Activated CD4-positive, CD25-positive, alpha-beta regulatory T cell treated with anti-CD3 and anti-CD28 coated beads, Interleukin-2, amount 50 U/mL, for 72 hours (primary cell): ENCODE measurements around the gene VWA8.

Experiments
- DNase-seq: peaks from one replicate; pipeline ENCODE4 v3.0.0; 2021

VWA8 gene

DNA sequence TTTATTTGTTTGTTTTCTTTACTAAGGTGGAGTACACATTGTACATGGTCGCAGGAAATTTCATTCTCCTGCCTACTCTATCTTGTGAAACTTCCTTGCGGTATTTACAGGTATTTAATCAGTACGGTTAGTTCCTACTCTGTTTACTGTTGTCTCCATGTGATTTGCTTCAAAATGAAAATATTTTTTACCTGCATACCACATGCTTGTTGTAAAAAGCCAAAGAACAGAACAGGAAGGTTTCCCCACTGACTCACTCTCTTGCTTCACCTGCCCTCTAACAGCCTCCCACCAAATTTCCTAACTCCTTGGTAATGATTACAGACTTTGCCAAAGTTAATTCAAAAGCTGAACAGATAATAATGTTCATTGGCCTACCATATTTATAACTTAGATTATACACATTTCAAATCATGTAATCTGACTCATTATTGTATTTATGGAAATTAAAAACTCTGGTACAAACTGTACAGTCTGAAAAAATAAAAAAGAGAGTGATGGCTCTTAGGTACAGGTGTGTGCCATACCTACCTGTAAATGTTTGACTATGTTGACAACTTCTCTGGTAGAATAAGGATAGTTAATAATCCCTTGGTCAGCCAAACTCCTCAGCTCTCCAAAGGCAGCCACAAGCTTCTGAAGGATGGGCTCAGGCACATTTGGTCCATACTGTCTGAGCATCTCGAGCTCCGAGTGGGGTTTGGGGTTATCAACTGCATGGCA, 239.9 kb downstream of the VWA8 start:
- DNase-seq = no peak

GRCh38 chr13:41716236-41716635, 244.7 kb downstream of the VWA8 start:
- no peak for DNase-seq

DNA sequence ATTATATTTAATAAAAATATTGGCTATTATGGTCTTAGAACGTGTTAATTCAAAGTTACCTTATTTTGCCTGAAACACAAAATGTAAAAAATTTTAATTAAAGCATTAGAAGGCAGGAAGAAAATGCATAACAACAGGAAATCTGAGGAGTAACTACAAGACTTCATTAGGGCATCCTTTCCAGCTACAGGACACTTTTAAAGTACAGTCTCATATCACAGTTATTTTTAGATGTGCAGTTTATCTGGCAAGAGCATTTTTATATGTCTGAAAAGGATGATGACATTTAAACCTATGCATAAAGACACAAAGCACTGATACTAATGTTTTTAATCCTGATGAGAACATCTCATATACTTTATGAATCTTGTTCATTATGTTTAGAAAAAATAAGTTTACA, 247.5 kb downstream of the VWA8 start:
- no peak for DNase-seq

DNA sequence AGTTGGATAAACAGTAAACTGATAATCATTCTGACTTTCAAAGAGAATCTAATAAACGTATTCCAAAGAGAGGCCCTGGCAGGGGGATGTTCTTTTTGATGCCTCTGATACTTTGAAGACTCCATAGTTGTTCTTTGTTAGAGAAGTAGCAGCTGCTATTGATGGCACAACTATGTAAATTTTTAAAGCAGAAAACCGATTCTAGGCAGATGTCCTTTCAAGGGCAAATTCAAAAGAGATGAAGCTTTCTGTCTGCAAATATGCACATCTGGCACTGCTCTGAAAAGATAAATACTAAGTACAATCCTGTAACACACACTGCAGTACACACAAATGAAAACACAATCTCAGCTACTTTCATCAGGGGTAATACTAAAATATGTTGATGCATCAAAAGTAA, 250.1 kb downstream of the VWA8 start:
- no peak for DNase-seq

- no peak for DNase-seq
These were observed 251.4 kb downstream of the VWA8 start for GRCh38 chr13:41709511-41709910.

DNA sequence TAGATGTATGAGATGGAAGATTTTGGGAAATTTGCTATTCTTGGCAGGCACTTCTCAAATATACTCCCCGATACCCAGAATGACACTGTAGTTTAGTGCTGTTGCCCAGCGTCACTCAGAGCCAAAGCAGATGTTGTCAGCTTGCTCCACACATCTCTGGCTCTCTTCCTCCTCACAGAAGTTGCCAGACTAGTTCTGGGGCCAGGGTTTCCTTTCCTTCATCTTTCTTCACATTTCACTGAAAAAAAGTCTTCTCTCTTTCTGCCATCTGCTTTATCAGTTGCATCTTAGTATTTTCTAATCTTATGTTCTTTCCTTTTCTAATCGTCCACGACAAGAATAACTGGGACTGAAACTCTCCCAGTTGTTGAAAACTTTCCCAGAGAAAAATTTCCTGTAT, 252.2 kb downstream of the VWA8 start:
- DNase-seq = no peak

GRCh38 chr13:41707194-41707821, 253.6 kb downstream of the VWA8 start:
- DNase-seq = no peak

DNA sequence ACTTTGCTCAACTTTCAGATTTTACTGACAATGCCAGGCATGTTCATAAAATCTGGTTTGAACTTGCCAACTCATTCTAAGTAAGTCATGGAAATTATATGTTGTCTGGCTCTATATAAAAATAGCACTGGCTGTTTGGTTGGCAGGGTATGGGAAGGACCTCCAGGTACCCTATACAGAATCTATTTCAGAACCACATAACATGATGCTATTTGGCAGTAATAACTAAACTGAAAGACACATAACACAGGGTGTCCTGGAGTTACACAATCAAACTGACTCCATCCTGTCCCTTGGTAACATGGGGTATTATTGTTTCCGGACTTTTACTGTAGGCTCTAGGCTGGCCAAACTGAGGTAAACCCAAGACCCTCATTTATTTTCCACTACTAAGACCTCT, 254.8 kb downstream of the VWA8 start:
- DNase-seq = no peak

DNA sequence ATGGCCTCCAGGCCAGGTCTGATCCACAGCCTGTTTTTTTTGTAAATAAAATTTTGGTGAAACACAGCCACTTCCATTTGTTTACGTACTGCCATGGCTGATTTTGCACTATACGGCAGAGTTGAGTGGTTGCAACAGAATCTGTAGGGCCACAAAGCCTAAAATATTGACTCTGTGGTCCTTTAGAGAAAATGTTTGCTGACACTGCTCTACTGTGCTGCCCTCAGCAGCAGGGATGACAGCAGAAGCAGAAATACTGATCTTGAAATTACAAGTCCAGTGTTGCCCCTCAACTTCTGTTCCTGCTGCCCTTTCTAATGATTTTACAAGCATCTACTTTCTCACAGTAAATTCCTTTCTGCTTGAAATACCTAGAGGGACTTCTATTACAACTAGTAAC, 258.4 kb downstream of the VWA8 start:
- no peak for DNase-seq

- no peak for DNase-seq
These were observed 259.2 kb downstream of the VWA8 start for GRCh38 chr13:41701676-41702075.

- DNase-seq = no peak
These were observed 260.1 kb downstream of the VWA8 start for GRCh38 chr13:41700790-41701310.

GRCh38 chr13:41699759-41700158, 261.1 kb downstream of the VWA8 start:
- no peak for DNase-seq

- no peak for DNase-seq
These were observed 263.3 kb downstream of the VWA8 start for GRCh38 chr13:41697578-41697977.

DNA sequence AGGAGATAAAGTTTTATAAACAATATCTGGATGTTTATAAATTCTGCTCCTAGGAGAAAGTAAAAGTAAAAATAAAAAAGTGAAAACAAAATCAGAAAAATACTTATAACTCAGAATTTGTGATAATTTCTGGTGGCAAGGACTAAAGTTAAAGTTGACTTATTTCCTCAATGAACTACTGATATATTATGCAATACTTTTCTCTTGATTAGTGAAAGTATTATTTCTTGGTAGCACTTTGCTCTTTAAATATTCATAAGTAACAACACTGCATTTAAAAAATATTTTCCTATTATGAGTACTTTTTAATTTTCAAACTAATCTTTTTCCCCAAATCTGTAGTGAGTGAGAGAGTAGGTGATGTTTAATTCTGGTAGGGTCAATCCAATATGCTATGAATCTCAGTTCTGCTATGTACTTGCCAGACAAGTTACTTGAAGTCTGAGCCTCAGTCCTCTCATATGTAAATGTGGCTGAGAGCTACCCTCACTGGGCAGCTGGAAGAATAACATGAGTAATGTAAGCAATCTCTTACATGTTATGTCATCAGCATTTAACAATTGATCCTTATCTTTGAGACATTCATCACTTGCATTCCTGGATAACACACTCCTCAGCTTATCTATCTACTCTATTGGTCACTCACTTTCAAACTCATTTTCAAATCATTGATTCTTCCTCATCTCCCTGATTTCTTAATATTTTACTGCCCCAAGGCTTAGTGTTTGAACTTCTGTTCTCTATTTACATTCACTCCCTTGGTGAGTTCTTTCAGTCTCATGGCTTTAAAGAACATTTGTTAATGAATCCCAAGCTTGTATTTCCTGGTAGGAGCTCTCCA, 264.5 kb downstream of the VWA8 start:
- DNase-seq = no peak

DNA sequence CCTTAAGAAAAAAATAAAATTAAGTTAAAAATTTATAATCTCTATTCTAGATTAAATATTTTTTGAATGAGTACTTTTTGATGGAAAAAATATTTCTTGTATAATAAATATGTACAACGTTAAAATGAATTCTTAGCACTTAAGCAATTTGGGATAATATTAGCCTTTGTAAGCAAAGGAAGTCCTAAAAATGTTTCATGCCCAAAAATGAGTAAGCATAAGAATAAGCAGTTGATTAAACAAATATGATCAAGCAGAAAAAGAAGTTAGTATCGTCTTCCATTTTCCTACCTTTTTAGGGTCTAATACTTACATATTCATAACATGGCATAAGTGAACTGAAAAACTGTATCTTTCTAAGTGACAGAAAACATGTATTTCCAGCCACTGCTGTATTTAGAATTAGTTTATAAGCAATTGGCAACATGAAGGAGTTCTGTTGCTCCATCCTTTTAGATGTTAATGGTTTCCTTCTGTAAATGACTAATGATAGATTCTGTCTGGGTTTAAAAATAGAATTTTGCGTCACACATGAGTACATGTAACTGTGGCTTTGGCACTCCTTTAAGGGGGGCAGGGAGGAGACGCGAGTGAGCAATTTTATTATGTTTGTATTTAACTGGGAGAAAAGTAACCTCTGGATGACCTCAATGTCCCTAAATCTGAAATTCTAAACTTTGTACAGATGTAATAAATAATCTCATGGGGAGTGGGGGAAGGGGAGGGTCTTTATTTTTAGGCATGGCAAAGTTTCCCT, 266.2 kb downstream of the VWA8 start:
- DNase-seq = no peak

DNA sequence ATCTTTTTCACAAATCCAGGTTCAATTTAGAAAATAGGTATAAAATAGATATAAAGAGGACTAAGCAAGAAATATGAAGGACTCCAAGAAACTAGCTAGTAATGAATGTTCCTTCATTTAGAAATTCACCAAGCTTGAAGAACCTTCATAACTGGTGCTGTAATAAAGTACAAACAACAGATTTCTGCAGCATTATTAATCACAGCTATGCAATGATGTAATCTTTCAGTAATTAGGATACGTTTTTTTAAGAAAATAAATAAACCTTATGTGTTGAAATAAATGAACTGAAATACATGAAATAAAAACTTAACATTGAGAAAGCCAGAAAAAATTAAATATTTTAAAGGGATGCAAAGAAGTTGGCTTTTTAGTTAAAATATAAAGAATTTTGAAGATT, 267.5 kb downstream of the VWA8 start:
- no peak for DNase-seq

DNA sequence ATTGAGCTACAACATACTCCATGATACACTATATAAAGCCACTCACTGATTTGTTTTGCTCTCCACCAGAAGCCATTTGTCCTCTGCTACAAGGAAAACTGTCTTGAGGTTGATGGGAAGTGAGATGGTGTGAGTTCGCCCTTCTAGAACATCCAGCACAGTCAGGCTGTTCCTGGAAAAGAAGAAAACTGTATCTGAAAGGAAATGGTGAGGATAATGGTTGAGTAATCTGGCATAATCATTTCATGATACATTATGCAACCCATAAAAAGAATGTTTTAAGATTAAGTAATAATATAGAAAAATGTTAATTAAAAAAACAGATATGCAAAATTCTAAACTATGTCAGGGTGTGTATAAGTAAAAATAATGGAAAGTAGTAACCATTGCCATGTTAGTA, 269.6 kb downstream of the VWA8 start:
- no peak for DNase-seq

DNA sequence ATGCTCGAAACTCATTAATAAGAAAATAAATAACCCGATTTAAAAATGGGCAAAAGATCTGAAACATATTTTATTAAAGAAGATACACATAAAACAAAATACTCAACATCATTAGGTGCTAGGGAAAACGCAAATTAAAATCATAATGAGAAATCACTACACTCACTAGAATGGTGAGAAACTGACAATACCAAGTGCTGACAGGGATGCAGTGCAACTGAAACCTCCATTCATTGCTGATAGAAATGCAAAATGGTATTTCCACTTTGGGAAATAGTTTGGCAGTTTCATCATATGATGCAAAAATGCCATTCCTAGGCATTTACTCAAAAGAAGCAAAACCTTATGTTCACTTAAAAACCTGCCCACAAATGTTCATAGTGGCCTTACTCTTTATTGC, 278.1 kb downstream of the VWA8 start:
- DNase-seq = no peak

DNA sequence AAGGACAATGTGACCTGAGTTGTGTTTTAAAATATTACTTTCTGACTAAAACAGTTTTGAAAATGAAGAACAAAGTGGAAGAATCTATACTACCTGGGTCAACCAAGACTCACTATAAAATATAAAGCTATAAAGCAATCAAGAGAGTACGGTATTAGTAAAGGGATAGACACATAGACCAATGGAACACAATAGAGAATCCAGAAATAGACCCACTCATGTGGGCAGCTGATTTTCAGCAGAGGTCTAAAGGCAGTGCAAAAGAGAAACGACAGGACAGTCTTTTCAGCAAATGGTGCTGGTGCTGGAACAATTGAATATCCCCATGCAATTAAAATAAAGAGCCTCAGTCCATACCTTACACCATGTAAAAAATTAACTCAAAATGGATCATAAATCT, 278.9 kb downstream of the VWA8 start:
- DNase-seq = no peak

DNA sequence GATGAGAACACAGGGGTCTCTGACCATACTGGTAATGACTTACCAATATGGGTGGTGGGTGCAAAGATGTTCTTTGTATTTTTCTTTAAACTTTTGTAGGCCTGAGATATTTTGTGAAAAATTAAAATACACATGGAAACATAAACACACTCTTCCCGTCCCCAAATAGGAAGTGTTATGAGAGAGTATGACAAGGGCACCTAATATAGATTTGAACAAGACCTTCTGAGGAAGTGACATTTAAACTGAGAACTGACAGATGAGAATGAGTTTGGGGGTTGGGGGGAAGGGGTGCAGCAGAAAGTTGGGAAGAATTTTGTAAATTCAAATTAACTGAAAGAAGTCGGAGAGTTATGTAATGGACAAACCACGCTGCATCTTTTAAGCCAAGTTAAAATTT, 279.3 kb downstream of the VWA8 start:
- no peak for DNase-seq

- DNase-seq = no peak
These were observed 280.0 kb downstream of the VWA8 start for GRCh38 chr13:41680900-41681299.

- no peak for DNase-seq
These were observed 282.1 kb downstream of the VWA8 start for GRCh38 chr13:41678848-41679247.

DNA sequence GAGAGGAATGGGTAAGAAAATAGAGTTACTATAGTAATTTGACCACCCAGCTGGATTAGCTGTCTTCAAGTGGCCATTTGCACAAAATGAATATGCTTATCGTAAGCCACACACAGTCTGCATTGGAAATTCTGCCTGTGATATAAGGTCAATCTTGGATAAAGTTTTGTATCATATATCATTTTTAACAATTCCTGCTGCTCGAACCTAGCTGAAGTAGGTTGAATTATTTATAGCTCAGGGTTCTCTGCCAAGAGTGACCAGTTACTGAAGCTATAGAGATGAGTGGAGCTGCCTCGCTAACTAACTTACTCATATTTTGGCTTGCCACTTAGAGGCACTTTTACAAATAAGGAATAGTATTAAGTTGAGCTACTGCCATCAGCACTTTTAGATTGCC, 282.7 kb downstream of the VWA8 start:
- DNase-seq = no peak
